A673 (cell line): ENCODE results near the gene MBLAC1.

ENCODE experiments used
- CTCF ChIP-seq: fragments of 300-800, 200-600 bp; sonication (generic); conservative IDR thresholded peaks from 2 replicates; pipeline ENCODE4 v1.5.1; 2017; ENCODE audit warnings: low read depth, mild to moderate bottlenecking, antibody characterized with exemption, low read length, moderate library complexity, mixed read lengths
- EZH2 ChIP-seq: fragments of 200-600 bp; sonication (generic); IDR thresholded peaks from 2 replicates; pipeline ENCODE4 v1.6.1; 2017; ENCODE audit warnings: borderline replicate concordance, low read depth, mild to moderate bottlenecking, mixed read lengths, antibody characterized with exemption, low read length; ENCODE audit not compliant: poor library complexity, severe bottlenecking

GRCh38 chr7:100122568-100122967 lies 4.2 kb upstream of the MBLAC1 start:
- TF ChIP-seq CTCF: no peak
- TF ChIP-seq EZH2: no peak
